SKM-1 treated with dmso at 0.1 percent for 144 hours (cell line): ENCODE measurements around the gene DNAI7.

ENCODE experiments used
- DNase-seq: peaks from one replicate; lab custom pipeline; 2025; ENCODE audit not compliant: unreplicated experiment; lab: John Stamatoyannopoulos, UW

Gene DNAI7

GRCh38 chr12:25102402-25102801, 92.6 kb downstream of the DNAI7 start:
- DNase-seq: no peak

GRCh38 chr12:25101092-25101445, 93.9 kb downstream of the DNAI7 start:
- no peak for DNase-seq

- no peak for DNase-seq
Measured at GRCh38 chr12:25100194-25101091, 94.5 kb downstream of the DNAI7 start.

- DNase-seq: no peak
Measured at GRCh38 chr12:25099010-25099409, 96.0 kb downstream of the DNAI7 start.

- no peak for DNase-seq
Measured at GRCh38 chr12:25089738-25090137, 105.2 kb downstream of the DNAI7 start.

- DNase-seq: no peak
Measured at GRCh38 chr12:25087596-25087995, 107.4 kb downstream of the DNAI7 start.

- no peak for DNase-seq
Measured at GRCh38 chr12:25084816-25085215, 110.1 kb downstream of the DNAI7 start.

- no peak for DNase-seq
Measured at GRCh38 chr12:25083211-25083610, 111.7 kb downstream of the DNAI7 start.

GRCh38 chr12:25082628-25083027, 112.3 kb downstream of the DNAI7 start:
- no peak for DNase-seq

GRCh38 chr12:25079393-25079792, 115.6 kb downstream of the DNAI7 start:
- DNase-seq: no peak

GRCh38 chr12:25074954-25075353, 120.0 kb downstream of the DNAI7 start:
- no peak for DNase-seq

- DNase-seq: no peak
Measured at GRCh38 chr12:25074113-25074512, 120.8 kb downstream of the DNAI7 start.

- DNase-seq: no peak
Measured at GRCh38 chr12:25072906-25073650, 121.9 kb downstream of the DNAI7 start.

- no peak for DNase-seq
Measured at GRCh38 chr12:25071366-25071765, 123.6 kb downstream of the DNAI7 start.

GRCh38 chr12:25069224-25069623, 125.7 kb downstream of the DNAI7 start:
- DNase-seq: no peak

- DNase-seq: no peak
Measured at GRCh38 chr12:25065035-25065434, 129.9 kb downstream of the DNAI7 start.

GRCh38 chr12:25063873-25064628, 130.9 kb downstream of the DNAI7 start:
- DNase-seq: no peak

GRCh38 chr12:25058658-25059058, 136.3 kb downstream of the DNAI7 start:
- no peak for DNase-seq
